H9 (cell line): Measurements from ENCODE around the gene NLRP1. TPM values are rescaled to one million over a fixed set of nuclear protein-coding genes. Genes with fewer than 3 reads are reported as not detected.

Source experiments
- DNase-seq: peaks from one replicate; pipeline ENCODE4 v3.0.0-alpha.2; 2017
- H2AFZ ChIP-seq: one replicate; pipeline ENCODE4 v1.6.1; 2013; ENCODE audit warnings: mild to moderate bottlenecking, low read length, control low read depth, moderate library complexity
- H2AK5ac ChIP-seq: 2 replicates; pipeline ENCODE4 v1.6.1; 2013; ENCODE audit warnings: low read length, control low read depth, mixed read lengths; ENCODE audit not compliant: insufficient read length
- H2BK120ac ChIP-seq: one replicate; pipeline ENCODE4 v1.6.1; 2013; ENCODE audit warnings: low read depth, mild to moderate bottlenecking, low read length, control low read depth, inconsistent platforms; ENCODE audit not compliant: poor library complexity, severe bottlenecking
- H2BK12ac ChIP-seq: 2 replicates; pipeline ENCODE4 v1.6.1; 2013; ENCODE audit warnings: low read length, control low read depth, mixed read lengths, low read depth; ENCODE audit not compliant: insufficient read length
- H2BK15ac ChIP-seq: 2 replicates; pipeline ENCODE4 v1.6.1; 2013; ENCODE audit warnings: low read depth, low read length, control low read depth
- H2BK20ac ChIP-seq: one replicate; pipeline ENCODE4 v1.6.1; 2013; ENCODE audit warnings: low read depth, mild to moderate bottlenecking, low read length, control low read depth, inconsistent platforms; ENCODE audit not compliant: poor library complexity, severe bottlenecking
- H2BK5ac ChIP-seq: 2 replicates; pipeline ENCODE4 v1.6.1; 2013; ENCODE audit warnings: low read length, control low read depth, mixed read lengths; ENCODE audit not compliant: insufficient read length
- H3K14ac ChIP-seq: 2 replicates; pipeline ENCODE4 v1.6.1; 2013; ENCODE audit warnings: low read length, control low read depth; ENCODE audit not compliant: insufficient read depth
- H3K18ac ChIP-seq: 2 replicates; pipeline ENCODE4 v1.6.1; 2013; ENCODE audit warnings: low read depth, mild to moderate bottlenecking, mixed read lengths, low read length, control low read depth; ENCODE audit not compliant: insufficient read length
- H3K23ac ChIP-seq: 2 replicates; pipeline ENCODE4 v1.6.1; 2013; ENCODE audit warnings: low read length, control low read depth, mixed read lengths, low read depth; ENCODE audit not compliant: insufficient read length
- H3K23me2 ChIP-seq: 2 replicates; pipeline ENCODE4 v1.6.1; 2013; ENCODE audit warnings: low read depth, mild to moderate bottlenecking, mixed read lengths, low read length, control low read depth; ENCODE audit not compliant: insufficient read length, poor library complexity, severe bottlenecking
- H3K27ac ChIP-seq: 2 replicates; pipeline ENCODE4 v1.5.1; 2013; ENCODE audit warnings: low read length, control low read depth, mixed read lengths, low read depth; ENCODE audit not compliant: insufficient read length
- H3K27me3 ChIP-seq: 2 replicates; pipeline ENCODE4 v1.6.1; 2013; ENCODE audit warnings: low read length, control low read depth, inconsistent platforms; ENCODE audit not compliant: insufficient read depth
- H3K4ac ChIP-seq: 2 replicates; pipeline ENCODE4 v1.6.1; 2013; ENCODE audit warnings: low read depth, mild to moderate bottlenecking, control low read depth, inconsistent platforms, low read length, moderate library complexity
- H3K4me1 ChIP-seq: 2 replicates; pipeline ENCODE4 v1.6.1; 2013; ENCODE audit warnings: low read length, control low read depth, inconsistent platforms; ENCODE audit not compliant: insufficient read depth
- H3K4me2 ChIP-seq: 2 replicates; pipeline ENCODE4 v1.6.1; 2013; ENCODE audit warnings: low read length, control low read depth, mixed read lengths; ENCODE audit not compliant: insufficient read length, insufficient read depth
- H3K56ac ChIP-seq: 2 replicates; pipeline ENCODE4 v1.6.1; 2013; ENCODE audit warnings: low read depth, mild to moderate bottlenecking, mixed read lengths, low read length, control low read depth; ENCODE audit not compliant: insufficient read length
- H3K79me1 ChIP-seq: 2 replicates; pipeline ENCODE4 v1.6.1; 2013; ENCODE audit warnings: low read depth, mild to moderate bottlenecking, moderate library complexity, low read length, control low read depth, inconsistent platforms; ENCODE audit not compliant: insufficient read depth, poor library complexity, severe bottlenecking
- H3K79me2 ChIP-seq: 2 replicates; pipeline ENCODE4 v1.6.1; 2013; ENCODE audit warnings: low read length, control low read depth, inconsistent platforms; ENCODE audit not compliant: insufficient read depth
- H3K9ac ChIP-seq: 2 replicates; pipeline ENCODE4 v1.6.1; 2013; ENCODE audit warnings: low read length, control low read depth, mixed read lengths; ENCODE audit not compliant: insufficient read length; ENCODE audit errors: extremely low read depth
- H3K9me3 ChIP-seq: one replicate; pipeline ENCODE4 v1.6.1; 2013; ENCODE audit warnings: low read depth, low read length, inconsistent platforms; ENCODE audit not compliant: control insufficient read depth
- H3T11ph ChIP-seq: one replicate; pipeline ENCODE4 v1.6.1; 2013; ENCODE audit warnings: mild to moderate bottlenecking, low read length, control low read depth, inconsistent platforms
- H4K20me1 ChIP-seq: one replicate; pipeline ENCODE4 v1.6.1; 2013; ENCODE audit not compliant: control insufficient read depth, insufficient read length, insufficient read depth
- H4K5ac ChIP-seq: 2 replicates; pipeline ENCODE4 v1.6.1; 2013; ENCODE audit warnings: low read depth, mild to moderate bottlenecking, mixed read lengths, low read length, control low read depth; ENCODE audit not compliant: insufficient read length
- H4K8ac ChIP-seq: replicated peaks from 2 replicates; pipeline ENCODE4 v1.6.1; 2013; ENCODE audit warnings: low read length, control low read depth, mixed read lengths, low read depth; ENCODE audit not compliant: insufficient read length
- H4K91ac ChIP-seq: 2 replicates; pipeline ENCODE4 v1.6.1; 2013; ENCODE audit warnings: low read depth, mild to moderate bottlenecking, moderate library complexity, mixed read lengths, low read length, control low read depth; ENCODE audit not compliant: insufficient read length
- H3K27ac Mint-ChIP-seq, 3 experiments: 2 replicates in 2 of 3; 3 replicates in 1 of 3; pipeline ENCODE4 v1.8.0; 2020 to 2021; ENCODE audit warnings: mixed read lengths in 3 of 3, mild to moderate bottlenecking in 1 of 3, moderate library complexity in 1 of 3
- H3K27me3 Mint-ChIP-seq: 2 replicates; pipeline ENCODE4 v1.8.0; 2021; ENCODE audit warnings: low read depth, mild to moderate bottlenecking, moderate library complexity, mixed read lengths
- H3K36me3 Mint-ChIP-seq, 3 experiments: 2 replicates in 2 of 3; 3 replicates in 1 of 3; pipeline ENCODE4 v1.8.0; 2020 to 2021; ENCODE audit warnings: low read depth in 3 of 3, mixed read lengths in 3 of 3; ENCODE audit not compliant: insufficient read depth in 1 of 3
- H3K4me1 Mint-ChIP-seq, 2 experiments: 2 replicates each; pipeline ENCODE4 v1.8.0; 2020; ENCODE audit warnings: mixed read lengths in 2 of 2
- H3K4me3 Mint-ChIP-seq, 2 experiments: 2 replicates in 1 of 2; 3 replicates in 1 of 2; pipeline ENCODE4 v1.8.0; 2020 to 2021; ENCODE audit warnings: mild to moderate bottlenecking in 2 of 2, mixed read lengths in 2 of 2, moderate library complexity in 1 of 2
- H3K9me3 Mint-ChIP-seq, 2 experiments: 2 replicates in 1 of 2; 3 replicates in 1 of 2; pipeline ENCODE4 v1.8.0; 2020; ENCODE audit warnings: mild to moderate bottlenecking in 2 of 2, mixed read lengths in 2 of 2, moderate library complexity in 1 of 2
- WGBS: extraction: QIAGEN DNeasy Blood & Tissue Kit; methylation state at CpG from one replicate; pipeline ENCODE4 v1.1.7; 2013; ENCODE audit warnings: missing lambda C conversion rate, low lambda C conversion rate, mixed read lengths; ENCODE audit not compliant: insufficient read length; ENCODE audit errors: extremely low coverage; 5-methylcytosine and 5-hydroxymethylcytosine counted together
- total RNA-seq: library from RNA; stranded (reverse); gene quantifications from 2 replicates; pipeline ENCODE4 v1.2.1, GENCODE V29; 2021
- TF ChIP-seq, protein P1 (sequence below): fragments of 200-600 bp; sonication (generic); conservative IDR thresholded peaks from 3 replicates; pipeline ENCODE4 v1.8.0; 2021; ENCODE audit warnings: antibody characterized with exemption, mild to moderate bottlenecking

Gene NLRP1
- total RNA-seq, 1 experiment from 2014 or later = 12.1 TPM

DNA sequence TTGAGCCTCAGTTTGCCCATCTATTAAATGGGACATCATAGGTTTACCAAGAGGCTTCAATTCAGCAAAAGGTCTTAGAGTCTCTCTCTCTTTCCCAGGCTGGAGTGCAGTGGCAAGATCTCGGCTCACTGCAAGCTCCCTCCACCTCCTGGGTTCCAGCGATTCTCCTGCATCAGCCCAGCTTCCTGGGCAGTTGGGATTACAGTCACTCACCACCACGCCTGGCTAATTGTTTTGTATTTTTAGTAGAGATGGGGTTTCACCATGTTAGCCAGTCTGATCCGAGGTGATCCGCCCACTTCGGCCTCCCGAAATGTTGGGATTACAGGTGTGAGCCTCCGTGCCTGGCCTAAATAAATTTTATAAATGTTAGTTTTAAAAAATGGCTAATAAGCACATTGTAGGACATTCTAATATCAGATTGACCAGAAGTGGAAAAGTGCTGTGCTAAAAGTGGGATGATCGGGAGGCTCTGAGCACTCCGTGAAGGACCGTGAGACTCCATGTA, 1.0 kb upstream of the NLRP1 start:
- Histone ChIP-seq H4K20me1 (no peaks in the 10 kb centered on the region), H3K79me1 (no peaks in the 10 kb centered on the region), H2AFZ (no peak overlapping the region), H3K56ac (no peak overlapping the region), H3K23ac (no peak overlapping the region), H3K23me2 (no peaks in the 10 kb centered on the region), H2BK15ac (no peak overlapping the region), H3K14ac (no peak overlapping the region), H4K5ac (no peak overlapping the region), H3T11ph (no peak overlapping the region), H2BK20ac (no peak overlapping the region), H3K27ac (no peak overlapping the region), H2BK12ac (no peak overlapping the region), H3K79me2 (no peaks in the 10 kb centered on the region), H3K4me2 (no peak overlapping the region), H3K4ac (no peak overlapping the region), H4K8ac (no peak overlapping the region), H3K9me3 (no peaks in the 10 kb centered on the region), H4K91ac (no peak overlapping the region), H3K18ac (no peak overlapping the region), H2BK5ac (no peak overlapping the region), H2BK120ac (no peak overlapping the region), H3K4me1 (0 out of 2 replicates have a peak, but pooled peaks cover 2% of the 10 kb centered on the region), H3K27me3 (no peaks in the 10 kb centered on the region), H2AK5ac (no peak overlapping the region), H3K9ac (no peak overlapping the region)
- no CpG with 5 or more reads among the region's 11 CpGs for WGBS
- no peak for DNase-seq
- Mint-ChIP-seq H3K27me3 (no peaks in the 10 kb centered on the region; the same call in 1 of the 2 replicates), H3K9me3 (no peaks in the 10 kb centered on the region), H3K27ac (no peak overlapping the region), H3K36me3 (no peaks in the 10 kb centered on the region), H3K4me3 (no peak overlapping the region), H3K4me1 (peaks cover 8 to 11% of the 10 kb centered on the region in 2 experiments)
- TF ChIP-seq, protein P1, sequence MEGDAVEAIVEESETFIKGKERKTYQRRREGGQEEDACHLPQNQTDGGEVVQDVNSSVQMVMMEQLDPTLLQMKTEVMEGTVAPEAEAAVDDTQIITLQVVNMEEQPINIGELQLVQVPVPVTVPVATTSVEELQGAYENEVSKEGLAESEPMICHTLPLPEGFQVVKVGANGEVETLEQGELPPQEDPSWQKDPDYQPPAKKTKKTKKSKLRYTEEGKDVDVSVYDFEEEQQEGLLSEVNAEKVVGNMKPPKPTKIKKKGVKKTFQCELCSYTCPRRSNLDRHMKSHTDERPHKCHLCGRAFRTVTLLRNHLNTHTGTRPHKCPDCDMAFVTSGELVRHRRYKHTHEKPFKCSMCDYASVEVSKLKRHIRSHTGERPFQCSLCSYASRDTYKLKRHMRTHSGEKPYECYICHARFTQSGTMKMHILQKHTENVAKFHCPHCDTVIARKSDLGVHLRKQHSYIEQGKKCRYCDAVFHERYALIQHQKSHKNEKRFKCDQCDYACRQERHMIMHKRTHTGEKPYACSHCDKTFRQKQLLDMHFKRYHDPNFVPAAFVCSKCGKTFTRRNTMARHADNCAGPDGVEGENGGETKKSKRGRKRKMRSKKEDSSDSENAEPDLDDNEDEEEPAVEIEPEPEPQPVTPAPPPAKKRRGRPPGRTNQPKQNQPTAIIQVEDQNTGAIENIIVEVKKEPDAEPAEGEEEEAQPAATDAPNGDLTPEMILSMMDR = no peak
